H1 (cell line): ENCODE measurements around the gene PNMA1. TPM values are rescaled to one million over a fixed set of nuclear protein-coding genes. Genes with fewer than 3 reads are reported as not detected.

Experiments
- CHD2 ChIP-seq: IDR thresholded peaks from 2 replicates; pipeline ENCODE4 v1.6.1; 2012; ENCODE audit warnings: low read length, improper control_type of control experiment
- CREB1 ChIP-seq: IDR thresholded peaks from 2 replicates; pipeline ENCODE4 v1.6.1; 2012; ENCODE audit warnings: inconsistent platforms
- RAD21 ChIP-seq, 2 experiments: IDR thresholded peaks in 1 of 2; conservative IDR thresholded peaks in 1 of 2; 2 replicates each; pipeline ENCODE4 v1.6.1; 2011; ENCODE audit warnings: low read depth in 2 of 2, low read length in 2 of 2, improper control_type of control experiment in 1 of 2, inconsistent platforms in 1 of 2, mild to moderate bottlenecking in 1 of 2, moderate library complexity in 1 of 2
- SAP30 ChIP-seq: fragments of 300-600 bp; sonication (generic); IDR thresholded peaks from 2 replicates; pipeline ENCODE4 v1.7.1; 2012; ENCODE audit warnings: low read length, moderate library complexity, mild to moderate bottlenecking, inconsistent platforms; ENCODE audit not compliant: insufficient read depth, insufficient replicate concordance
- SRF ChIP-seq: IDR thresholded peaks from 2 replicates; pipeline ENCODE4 v1.6.1; 2011; ENCODE audit warnings: mild to moderate bottlenecking, low read depth, low read length, moderate library complexity
- SUZ12 ChIP-seq: fragments of 200-600 bp; sonication (generic); IDR thresholded peaks from 2 replicates; pipeline ENCODE4 v1.6.1; 2012; ENCODE audit warnings: mild to moderate bottlenecking, inconsistent platforms, low read length, moderate library complexity, mixed read lengths
- TAF1 ChIP-seq: IDR thresholded peaks from 2 replicates; pipeline ENCODE4 v1.6.1; 2011; ENCODE audit warnings: mild to moderate bottlenecking, low read depth, low read length
- TEAD4 ChIP-seq: IDR thresholded peaks from 2 replicates; pipeline ENCODE4 v1.6.1; 2012; ENCODE audit warnings: low read depth, low read length, inconsistent platforms, mixed read lengths
- YY1 ChIP-seq: IDR thresholded peaks from 2 replicates; pipeline ENCODE4 v1.6.1; 2011; ENCODE audit warnings: low read depth, mild to moderate bottlenecking, low read length
- polyA plus RNA-seq, 7 experiments: library from polyadenylated mRNA; depleted of rRNA in 3 of 7; stranded (reverse) in 5 of 7; unstranded in 2 of 7; fragments of >200 nt in 5 of 7; fragments of 200-250 nt in 2 of 7; gene quantifications; 1 replicate in 5 of 7; 2 replicates in 1 of 7; 4 replicates in 1 of 7; pipeline versions ENCODE4 v1.2.1 to v1.2.3, GENCODE V29; 2011 to 2013; ENCODE audit warnings: missing spikeins in 2 of 7, mixed read lengths in 2 of 7
- total RNA-seq: library from RNA; stranded (reverse); fragmentation: NEBNext Ultra II Directional; extraction: Animal tissue kit (Norgen Biotek cat#: 25700); gene quantifications from 2 replicates; pipeline ENCODE4 v1.2.1, GENCODE V29; 2021

Gene PNMA1
- total and polyA plus RNA-seq, 2 of the 8 experiments (the other 6 are each of a cell fraction or from before 2014, with no cell fraction given), result 15.8 to 52.7 TPM

GRCh38 chr14:73662487-73662943 is 51.7 kb downstream of the PNMA1 start (continued):
- TF ChIP-seq SAP30, result no peak
- 0 out of 2 replicates have a peak, but pooled peaks have one; percentile 15 for TF ChIP-seq TAF1
- 0 out of 2 replicates have a peak, but pooled peaks have one; percentile 7 for TF ChIP-seq CREB1
- TF ChIP-seq TEAD4, result peak; percentile 80
- TF ChIP-seq YY1, result 0 out of 2 replicates have a peak, but pooled peaks have one; percentile 13
- peak in 1 of 2 experiments; percentile 26; a peak in 3 of 4 replicates for TF ChIP-seq RAD21 (IDR thresholded peaks at IDR 0.05 in 1 of 2, conservative IDR thresholded peaks at IDR 0.05 in 1 of 2; ENCODE audit: low read depth in 2 of 2, low read length in 2 of 2)
- no peak for TF ChIP-seq CHD2
- peak; percentile 81 for TF ChIP-seq SRF
- no peak for TF ChIP-seq SUZ12
